SK-N-SH (cell line): ENCODE results near the gene SLC6A3. TPM values are rescaled to one million over a fixed set of nuclear protein-coding genes. Genes with fewer than 3 reads are reported as not detected.

ENCODE experiments used
- CTCF ChIA-PET: fragments of 300-600, 350-600 bp; formaldehyde crosslinking; extraction: SDS; loops from one replicate; lab custom pipeline; 2021; lab: Yijun Ruan, JAX
- POLR2A ChIA-PET: fragments of 350-600 bp; sonication (Branson Sonifier 250); formaldehyde crosslinking; extraction: SDS; loops from one replicate; lab custom pipeline; 2020; ENCODE audit warnings: antibody characterized with exemption, inconsistent platforms; lab: Yijun Ruan, JAX
- DNase-seq: peaks from one replicate; pipeline ENCODE4 v3.0.0; 2012
- H2AFZ ChIP-seq: fragments of 200-600 bp; sonication (generic); 2 replicates; pipeline ENCODE4 v1.8.1; 2016; ENCODE audit warnings: antibody characterized with exemption, mild to moderate bottlenecking, low read depth
- H3F3A ChIP-seq: fragments of 200-600 bp; sonication (generic); replicated peaks from 2 replicates; pipeline ENCODE3; 2016; ENCODE audit warnings: antibody characterized with exemption, mild to moderate bottlenecking; ENCODE audit not compliant: insufficient read depth
- H3K27ac ChIP-seq, 2 experiments: fragments of 200-500 bp in 1 of 2; fragments of 200-600 bp in 1 of 2; sonication (Bioruptor generic) in 1 of 2; sonication (generic), shearing (Covaris generic) in 1 of 2; 2 replicates each; pipeline versions ENCODE4 v1.5.1 to v1.6.1; 2014 to 2016; ENCODE audit warnings: low read depth in 2 of 2, inconsistent platforms in 1 of 2, low read length in 1 of 2, mild to moderate bottlenecking in 1 of 2, mixed read lengths in 1 of 2
- H3K27me3 ChIP-seq: fragments of 200-600 bp; sonication (generic), shearing (Covaris generic); 2 replicates; pipeline ENCODE4 v1.6.1; 2016; ENCODE audit warnings: mixed run types; ENCODE audit not compliant: insufficient read depth
- H3K36me3 ChIP-seq, 2 experiments: fragments of 200-500 bp in 1 of 2; fragments of 200-600 bp in 1 of 2; sonication (Bioruptor generic) in 1 of 2; sonication (generic) in 1 of 2; replicated peaks in 1 of 2; 2 replicates each; pipeline versions ENCODE3 to v1.5.1; 2014 to 2016; ENCODE audit warnings: low read length in 1 of 2, mild to moderate bottlenecking in 1 of 2; ENCODE audit not compliant: insufficient read depth in 2 of 2, control insufficient read depth in 1 of 2
- H3K4me1 ChIP-seq, 2 experiments: fragments of 200-500 bp in 1 of 2; fragments of 200-600 bp in 1 of 2; sonication (Bioruptor generic) in 1 of 2; sonication (generic), shearing (Covaris generic) in 1 of 2; 2 replicates each; pipeline versions ENCODE4 v1.5.1 to v1.6.1; 2014 to 2016; ENCODE audit warnings: low read depth in 1 of 2, low read length in 1 of 2, mixed run types in 1 of 2; ENCODE audit not compliant: insufficient read depth in 2 of 2, control insufficient read depth in 1 of 2
- H3K4me2 ChIP-seq: fragments of 200-600 bp; sonication (generic), shearing (Covaris generic); 2 replicates; pipeline ENCODE4 v1.6.1; 2017; ENCODE audit warnings: mixed run types
- H3K4me3 ChIP-seq, 2 experiments: fragments of 200-500 bp in 1 of 2; fragments of 200-600 bp in 1 of 2; sonication (Bioruptor generic) in 1 of 2; sonication (generic), shearing (Covaris generic) in 1 of 2; 2 replicates each; pipeline versions ENCODE4 v1.5.1 to v1.8.1; 2014 to 2016; ENCODE audit warnings: low read depth in 2 of 2, inconsistent platforms in 1 of 2, low read length in 1 of 2, mild to moderate bottlenecking in 1 of 2, mixed read lengths in 1 of 2, moderate library complexity in 1 of 2
- H3K79me2 ChIP-seq: fragments of 200-600 bp; sonication (generic); 2 replicates; pipeline ENCODE4 v1.8.1; 2017; ENCODE audit warnings: mild to moderate bottlenecking; ENCODE audit not compliant: insufficient read depth
- H3K9ac ChIP-seq: fragments of 200-600 bp; sonication (generic); 2 replicates; pipeline ENCODE4 v1.6.1; 2017; ENCODE audit warnings: mixed run types
- H3K9me2 ChIP-seq: fragments of 200-600 bp; sonication (generic); 2 replicates; pipeline ENCODE4 v1.6.1; 2017; ENCODE audit warnings: mixed run types
- H3K9me3 ChIP-seq: fragments of 200-600 bp; sonication (generic); 2 replicates; pipeline ENCODE4 v1.6.1; 2017; ENCODE audit warnings: mixed run types, mild to moderate bottlenecking, moderate library complexity
- H4K20me1 ChIP-seq: fragments of 200-600 bp; sonication (generic); 2 replicates; pipeline ENCODE4 v1.6.1; 2017; ENCODE audit warnings: mild to moderate bottlenecking, mixed run types; ENCODE audit not compliant: insufficient read depth
- CTCF ChIP-seq: fragments of 200-600 bp; sonication (generic); IDR thresholded peaks from 2 replicates; pipeline ENCODE4 v1.6.1; 2017; ENCODE audit warnings: antibody characterized with exemption, mild to moderate bottlenecking, moderate library complexity
- ELF1 ChIP-seq: IDR thresholded peaks from 2 replicates; pipeline ENCODE4 v1.4.0; 2012
- EZH2phosphoT487 ChIP-seq: fragments of 200-600 bp; sonication (generic); IDR thresholded peaks from 2 replicates; pipeline ENCODE4 v1.6.1; 2017; ENCODE audit warnings: low read depth, mixed run types, mild to moderate bottlenecking, antibody characterized with exemption, moderate library complexity, borderline replicate concordance
- FOXJ3 ChIP-seq: sonication (generic); formaldehyde crosslinking; IDR thresholded peaks from 2 replicates; pipeline ENCODE4 v1.5.1; 2020; ENCODE audit warnings: mild to moderate bottlenecking, missing genetic modification reagents
- GABPA ChIP-seq: IDR thresholded peaks from 2 replicates; pipeline ENCODE4 v1.4.0; 2012; ENCODE audit warnings: low read depth, mild to moderate bottlenecking
- GATA2 ChIP-seq: sonication (generic); formaldehyde crosslinking; IDR thresholded peaks from 2 replicates; pipeline ENCODE4 v1.5.0; 2020; ENCODE audit warnings: mild to moderate bottlenecking, missing genetic modification reagents
- MXI1 ChIP-seq: IDR thresholded peaks from 2 replicates; pipeline ENCODE4 v1.6.1; 2012; ENCODE audit warnings: mild to moderate bottlenecking, low read depth, low read length, improper control_type of control experiment
- NRF1 ChIP-seq: IDR thresholded peaks from 2 replicates; pipeline ENCODE4 v1.6.1; 2012; ENCODE audit warnings: low read depth, mild to moderate bottlenecking, low read length
- SIN3A ChIP-seq: IDR thresholded peaks from 2 replicates; pipeline ENCODE4 v1.6.1; 2012; ENCODE audit warnings: low read depth, mild to moderate bottlenecking, low read length, moderate library complexity, borderline replicate concordance
- SMC3 ChIP-seq: IDR thresholded peaks from 2 replicates; pipeline ENCODE4 v1.6.1; 2012; ENCODE audit warnings: low read depth, low read length, improper control_type of control experiment
- ZBTB33 ChIP-seq: IDR thresholded peaks from 2 replicates; pipeline ENCODE4 v1.4.0; 2012; ENCODE audit warnings: low read depth, borderline replicate concordance
- WGBS: methylation state at CpG from one replicate; pipeline ENCODE4 v1.1.6; 2017; ENCODE audit warnings: low lambda C conversion rate; 5-methylcytosine and 5-hydroxymethylcytosine counted together
- polyA plus RNA-seq, 3 experiments: library from polyadenylated mRNA; depleted of rRNA; stranded (reverse); fragments of >200 nt; gene quantifications; 2 replicates each; pipeline ENCODE4 v1.2.3, GENCODE V29; 2012
- TF ChIP-seq, protein P1 (sequence below): IDR thresholded peaks from 2 replicates; pipeline ENCODE4 v1.4.0; 2012; ENCODE audit warnings: low read depth, borderline replicate concordance

SLC6A3 gene
- polyA plus RNA-seq, 1 of the 3 experiments (the other 2 are of a cell fraction): not detected

- no peaks in the 10 kb centered on the region for H3F3A ChIP-seq
- H3K36me3 ChIP-seq: no peaks in the 10 kb centered on the region
- H3K4me1 ChIP-seq: peaks cover 0 to 1% of the 10 kb centered on the region in 2 experiments; a peak in 1 of 4 replicates
- CTCF ChIA-PET: interaction anchor here (1.1 kb wide), 1 partner anchor 292 kb away, joined by 4 read pairs; no protein-coding TSS in a partner anchor
- DNase-seq: no peak
- H3K79me2 ChIP-seq: no peaks in the 10 kb centered on the region
- 55% methylated on average over 4 of the region's 4 CpGs for WGBS
- H3K9ac ChIP-seq: no peak overlapping the region
- H3K4me2 ChIP-seq: no peak overlapping the region
- no peak overlapping the region for H3K4me3 ChIP-seq
- TF ChIP-seq EZH2phosphoT487: no peak
- TF ChIP-seq MXI1: no peak
- no peak for TF ChIP-seq CTCF
- TF ChIP-seq ELF1: no peak
- no peak for TF ChIP-seq ZBTB33
- TF ChIP-seq GATA2 (CRISPR knock-in tag): no peak
- no peak for TF ChIP-seq FOXJ3 (CRISPR knock-in tag)
- TF ChIP-seq NRF1: no peak
- no peak for TF ChIP-seq GABPA
- no peak for TF ChIP-seq SMC3
- TF ChIP-seq, all 33 proteins: peak for 0
- no peaks in the 10 kb centered on the region for H4K20me1 ChIP-seq
- H3K9me3 ChIP-seq: no peaks in the 10 kb centered on the region
- peaks cover 9% of the 10 kb centered on the region; the same call in 1 of the 2 replicates for H3K27me3 ChIP-seq
- no peak overlapping the region for H3K27ac ChIP-seq
- POLR2A ChIA-PET: no interaction called here
- no peaks in the 10 kb centered on the region for H3K9me2 ChIP-seq
- no peak overlapping the region for H2AFZ ChIP-seq
Observed at GRCh38 chr5:1351156-1351555, 94.1 kb downstream of the SLC6A3 start.

DNA sequence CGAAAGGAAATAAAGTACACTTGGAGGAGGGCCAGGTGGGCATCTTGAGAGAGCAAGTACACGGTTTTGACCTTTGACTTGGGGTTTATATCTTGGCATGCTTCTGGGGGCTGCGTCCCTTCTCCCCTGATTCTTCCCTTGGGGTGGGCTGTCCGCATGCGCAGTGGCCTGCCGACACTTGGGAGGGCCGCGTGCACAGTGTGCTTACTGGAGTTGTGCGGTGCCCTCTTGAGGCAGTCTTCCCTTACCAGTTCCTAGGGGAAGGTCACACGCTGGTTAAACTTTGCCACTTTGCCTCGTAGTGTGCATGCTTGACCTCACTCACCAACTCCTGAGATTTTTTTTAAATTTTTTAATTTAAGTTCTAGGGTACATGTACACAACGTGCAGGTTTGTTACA lies 96.0 kb downstream of the SLC6A3 start:
- DNase-seq: no peak
- TF ChIP-seq, protein P1, sequence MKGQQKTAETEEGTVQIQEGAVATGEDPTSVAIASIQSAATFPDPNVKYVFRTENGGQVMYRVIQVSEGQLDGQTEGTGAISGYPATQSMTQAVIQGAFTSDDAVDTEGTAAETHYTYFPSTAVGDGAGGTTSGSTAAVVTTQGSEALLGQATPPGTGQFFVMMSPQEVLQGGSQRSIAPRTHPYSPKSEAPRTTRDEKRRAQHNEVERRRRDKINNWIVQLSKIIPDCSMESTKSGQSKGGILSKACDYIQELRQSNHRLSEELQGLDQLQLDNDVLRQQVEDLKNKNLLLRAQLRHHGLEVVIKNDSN: no peak
- TF ChIP-seq SIN3A (no peak), ZBTB33 (no peak), FOXJ3 (CRISPR knock-in tag) (no peak)
- H3K9ac ChIP-seq: no peak overlapping the region
- ChIA-PET CTCF (interaction anchor here (0.7 kb wide), 1 partner anchor 70 kb away, joined by 4 read pairs; no protein-coding TSS in a partner anchor), POLR2A (no interaction called here)
- H3F3A ChIP-seq: no peaks in the 10 kb centered on the region
- peaks cover 11% of the 10 kb centered on the region for H3K79me2 ChIP-seq
- H3K27ac ChIP-seq: no peak overlapping the region
- H3K9me2 ChIP-seq: no peaks in the 10 kb centered on the region
- 56% methylated on average over 12 of the region's 12 CpGs for WGBS
- H3K27me3 ChIP-seq: no peaks in the 10 kb centered on the region
- H2AFZ ChIP-seq: no peak overlapping the region
- no peak overlapping the region for H3K4me3 ChIP-seq
- no peaks in the 10 kb centered on the region for H3K9me3 ChIP-seq
- H3K36me3 ChIP-seq: no peaks in the 10 kb centered on the region
- no peak overlapping the region for H3K4me2 ChIP-seq
- H3K4me1 ChIP-seq: peaks cover 0 to 9% of the 10 kb centered on the region in 2 experiments; a peak in 1 of 4 replicates
- no peaks in the 10 kb centered on the region for H4K20me1 ChIP-seq
